ENCODE data around the gene EIF2B2. TPM values are rescaled to one million over a fixed set of nuclear protein-coding genes. Genes with fewer than 3 reads are reported as not detected.

EIF2B2 gene
- polyA plus RNA-seq, 1 experiment, result 78.0 TPM

DNA sequence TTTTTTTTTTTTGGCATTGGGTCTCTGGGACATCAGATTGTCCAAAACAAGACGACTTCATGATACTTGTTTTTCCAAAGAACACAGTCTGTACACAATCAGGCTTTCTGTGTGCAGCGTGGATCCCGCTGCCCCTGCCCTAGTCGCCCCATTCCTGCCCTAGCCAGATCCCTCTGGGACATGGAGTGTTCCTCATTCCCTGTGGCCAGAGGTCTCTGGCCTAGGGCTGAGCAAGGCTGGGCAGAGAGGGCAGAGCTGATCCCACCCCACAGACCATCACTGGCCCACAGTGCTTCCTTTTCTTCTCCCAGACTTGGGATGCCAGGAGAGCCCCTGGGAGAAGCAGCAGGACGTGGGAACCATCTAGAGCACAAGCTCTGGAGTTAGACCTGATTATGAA, 20.9 kb upstream of the EIF2B2 start:
- TF ChIP-seq, protein P1, sequence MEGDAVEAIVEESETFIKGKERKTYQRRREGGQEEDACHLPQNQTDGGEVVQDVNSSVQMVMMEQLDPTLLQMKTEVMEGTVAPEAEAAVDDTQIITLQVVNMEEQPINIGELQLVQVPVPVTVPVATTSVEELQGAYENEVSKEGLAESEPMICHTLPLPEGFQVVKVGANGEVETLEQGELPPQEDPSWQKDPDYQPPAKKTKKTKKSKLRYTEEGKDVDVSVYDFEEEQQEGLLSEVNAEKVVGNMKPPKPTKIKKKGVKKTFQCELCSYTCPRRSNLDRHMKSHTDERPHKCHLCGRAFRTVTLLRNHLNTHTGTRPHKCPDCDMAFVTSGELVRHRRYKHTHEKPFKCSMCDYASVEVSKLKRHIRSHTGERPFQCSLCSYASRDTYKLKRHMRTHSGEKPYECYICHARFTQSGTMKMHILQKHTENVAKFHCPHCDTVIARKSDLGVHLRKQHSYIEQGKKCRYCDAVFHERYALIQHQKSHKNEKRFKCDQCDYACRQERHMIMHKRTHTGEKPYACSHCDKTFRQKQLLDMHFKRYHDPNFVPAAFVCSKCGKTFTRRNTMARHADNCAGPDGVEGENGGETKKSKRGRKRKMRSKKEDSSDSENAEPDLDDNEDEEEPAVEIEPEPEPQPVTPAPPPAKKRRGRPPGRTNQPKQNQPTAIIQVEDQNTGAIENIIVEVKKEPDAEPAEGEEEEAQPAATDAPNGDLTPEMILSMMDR (IDR thresholded peaks at IDR 0.05; ENCODE audit: insufficient read depth, low read depth, low read length), result no peak
- ChIA-PET CTCF (interaction anchor here (0.6 kb wide), 1 partner anchor 104 kb away, joined by 3 read pairs; no protein-coding TSS in a partner anchor), POLR2A (no interaction called here)
- no peaks in the 10 kb centered on the region for H3K36me3 ChIP-seq (ENCODE audit: control insufficient read depth, insufficient read depth, low read length)
- no peak for DNase-seq (ENCODE audit: low read depth)
- no peaks in the 10 kb centered on the region for H3K27me3 ChIP-seq (ENCODE audit: control insufficient read depth, insufficient read depth, low read length)
- no peak overlapping the region for H3K4me3 ChIP-seq (ENCODE audit: low read depth, low read length)

DNA sequence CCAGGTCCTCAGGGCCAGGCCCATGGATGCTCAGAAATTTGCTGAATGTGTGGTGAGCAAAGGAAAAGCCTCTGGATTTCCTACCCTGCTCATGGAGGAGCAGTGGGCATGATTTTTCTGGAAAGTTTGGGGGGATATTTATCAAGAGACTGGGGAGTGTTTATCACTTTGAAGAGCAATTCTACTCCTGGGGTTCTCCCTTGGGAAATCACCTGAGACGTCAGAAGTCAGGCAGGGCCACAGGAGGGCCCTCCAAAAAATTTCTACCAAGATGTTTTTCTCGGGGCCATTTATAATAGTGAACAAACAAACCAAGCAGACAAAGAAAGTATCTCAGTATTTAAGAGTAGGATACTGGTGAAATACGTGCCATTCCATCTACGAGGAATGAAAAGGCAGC, 20.1 kb upstream of the EIF2B2 start:
- no peaks in the 10 kb centered on the region for H3K27me3 ChIP-seq (ENCODE audit: control insufficient read depth, insufficient read depth, low read length)
- DNase-seq (ENCODE audit: low read depth), result no peak
- ChIA-PET POLR2A (no interaction called here), CTCF (interaction anchor here (1.7 kb wide), 1 partner anchor 106 kb away, joined by 3 read pairs; no protein-coding TSS in a partner anchor)
- no peak overlapping the region for H3K4me3 ChIP-seq (ENCODE audit: low read depth, low read length)
- TF ChIP-seq, protein P1 (IDR thresholded peaks at IDR 0.05; ENCODE audit: insufficient read depth, low read depth, low read length), result no peak
- no peaks in the 10 kb centered on the region for H3K36me3 ChIP-seq (ENCODE audit: control insufficient read depth, insufficient read depth, low read length)

DNA sequence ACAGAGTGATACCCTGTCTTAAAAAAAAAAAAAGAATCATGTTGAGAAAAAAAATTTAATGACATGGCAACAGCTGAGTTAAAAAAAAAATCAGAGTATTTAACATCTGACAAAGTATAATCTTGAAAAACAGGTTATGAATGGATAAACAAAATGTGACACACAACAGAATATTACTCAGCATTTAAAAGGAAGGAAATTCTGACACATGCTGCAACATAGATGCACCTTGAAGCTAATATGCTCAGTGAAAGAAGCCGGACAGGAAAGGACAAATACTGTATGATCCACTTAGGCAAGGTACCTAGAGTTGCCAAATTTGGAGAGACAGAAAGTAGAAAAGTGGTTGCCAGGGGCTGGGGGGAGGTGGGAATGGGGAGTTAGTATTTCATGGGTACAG, 19.4 kb upstream of the EIF2B2 start:
- CTCF ChIA-PET, result interaction anchor here (0.6 to 1.7 kb wide), 4 partner anchors 8 to 148 kb away, joined by 3 to 4 read pairs (median 3); no protein-coding TSS in a partner anchor
- TF ChIP-seq, protein P1 (IDR thresholded peaks at IDR 0.05; ENCODE audit: insufficient read depth, low read depth, low read length), result no peak
- POLR2A ChIA-PET, result no interaction called here
- Histone ChIP-seq H3K27me3 (ENCODE audit: control insufficient read depth, insufficient read depth, low read length) (no peaks in the 10 kb centered on the region), H3K4me3 (ENCODE audit: low read depth, low read length) (no peak overlapping the region), H3K36me3 (ENCODE audit: control insufficient read depth, insufficient read depth, low read length) (no peaks in the 10 kb centered on the region)
- no peak for DNase-seq (ENCODE audit: low read depth)

DNA sequence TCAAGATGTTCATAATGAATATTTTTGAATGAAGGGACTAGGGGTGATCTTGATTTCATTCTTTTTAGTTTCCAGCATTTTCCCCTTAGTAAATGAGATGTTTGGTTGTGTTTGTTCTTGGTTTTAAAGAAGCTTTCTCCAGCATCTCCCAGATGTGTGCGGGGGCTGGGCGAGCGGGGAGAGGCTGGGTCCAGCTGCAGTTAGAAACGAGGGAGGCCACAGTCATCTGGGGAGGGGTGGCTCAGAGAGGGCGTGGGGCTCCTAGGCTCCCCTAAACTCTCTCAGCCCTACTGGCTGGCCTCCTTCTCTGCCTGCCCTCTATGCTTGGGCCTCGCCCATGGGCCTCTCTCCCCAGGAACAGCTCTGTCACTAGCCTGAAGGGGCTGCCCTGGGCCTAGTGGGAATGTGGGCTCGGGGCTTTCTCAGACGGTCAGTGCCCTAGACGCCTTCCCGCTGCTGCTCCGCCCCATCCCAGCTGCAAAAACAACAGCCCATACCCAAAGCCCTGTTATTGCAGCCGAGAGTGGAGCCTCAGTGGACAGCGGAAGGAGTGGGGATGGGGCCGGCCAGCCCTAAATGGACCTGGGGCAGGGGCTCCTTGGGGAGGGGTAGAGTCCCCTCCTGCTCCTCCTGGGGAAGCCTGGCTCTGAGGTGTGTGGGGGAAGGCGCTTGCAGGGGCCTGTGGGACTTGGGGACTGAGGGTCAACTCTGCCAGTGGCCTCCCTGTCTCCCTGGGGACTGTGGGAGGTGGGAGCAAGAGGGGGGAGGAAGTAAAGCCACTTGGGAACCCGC, 18.3 kb upstream of the EIF2B2 start:
- no peak for DNase-seq (ENCODE audit: low read depth)
- H3K36me3 ChIP-seq (ENCODE audit: control insufficient read depth, insufficient read depth, low read length), result no peaks in the 10 kb centered on the region
- no peaks in the 10 kb centered on the region for H3K27me3 ChIP-seq (ENCODE audit: control insufficient read depth, insufficient read depth, low read length)
- TF ChIP-seq, protein P1 (IDR thresholded peaks at IDR 0.05; ENCODE audit: insufficient read depth, low read depth, low read length), result no peak
- POLR2A ChIA-PET, result no interaction called here
- no peak overlapping the region for H3K4me3 ChIP-seq (ENCODE audit: low read depth, low read length)
- CTCF ChIA-PET, result interaction anchor here (1.0 to 1.7 kb wide), 4 partner anchors 9 to 105 kb away, joined by 3 to 4 read pairs (median 3); no protein-coding TSS in a partner anchor

DNA sequence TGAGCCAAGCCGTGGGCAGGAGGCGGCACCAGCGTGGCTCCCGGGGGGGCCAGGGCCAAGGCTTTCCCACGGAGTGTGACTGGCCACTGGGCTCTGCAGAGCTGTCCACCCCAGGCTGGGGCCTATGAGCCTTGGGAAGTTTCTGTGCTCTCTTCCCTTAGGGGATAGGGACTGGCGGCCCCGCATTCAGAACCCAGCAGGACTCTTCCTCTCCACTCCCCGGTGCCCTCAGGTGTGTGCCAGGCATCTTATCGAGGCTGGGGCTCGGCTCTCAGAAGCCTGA, 17.8 kb upstream of the EIF2B2 start:
- DNase-seq (ENCODE audit: low read depth), result no peak
- POLR2A ChIA-PET, result no interaction called here
- H3K27me3 ChIP-seq (ENCODE audit: control insufficient read depth, insufficient read depth, low read length), result no peaks in the 10 kb centered on the region

More for the DNA sequence above, 17.8 kb upstream of the EIF2B2 start:
- no peaks in the 10 kb centered on the region for H3K36me3 ChIP-seq (ENCODE audit: control insufficient read depth, insufficient read depth, low read length)
- no peak overlapping the region for H3K4me3 ChIP-seq (ENCODE audit: low read depth, low read length)
- TF ChIP-seq, protein P1 (IDR thresholded peaks at IDR 0.05; ENCODE audit: insufficient read depth, low read depth, low read length), result no peak
- CTCF ChIA-PET, result interaction anchor here (1.1 kb wide), 1 partner anchor 103 kb away, joined by 3 read pairs; no protein-coding TSS in a partner anchor

Measured in BJ (cell line).